Endothelial cell of hepatic sinusoid (primary cell): ENCODE data around the gene NUDT5.

ENCODE experiments used
- in situ Hi-C: cut with HindIII; loops from 2 replicates; pipeline ENCODE4 v1.10.0; 2017; ENCODE audit warnings: low sequenced_read_pairs

The NUDT5 gene

DNA sequence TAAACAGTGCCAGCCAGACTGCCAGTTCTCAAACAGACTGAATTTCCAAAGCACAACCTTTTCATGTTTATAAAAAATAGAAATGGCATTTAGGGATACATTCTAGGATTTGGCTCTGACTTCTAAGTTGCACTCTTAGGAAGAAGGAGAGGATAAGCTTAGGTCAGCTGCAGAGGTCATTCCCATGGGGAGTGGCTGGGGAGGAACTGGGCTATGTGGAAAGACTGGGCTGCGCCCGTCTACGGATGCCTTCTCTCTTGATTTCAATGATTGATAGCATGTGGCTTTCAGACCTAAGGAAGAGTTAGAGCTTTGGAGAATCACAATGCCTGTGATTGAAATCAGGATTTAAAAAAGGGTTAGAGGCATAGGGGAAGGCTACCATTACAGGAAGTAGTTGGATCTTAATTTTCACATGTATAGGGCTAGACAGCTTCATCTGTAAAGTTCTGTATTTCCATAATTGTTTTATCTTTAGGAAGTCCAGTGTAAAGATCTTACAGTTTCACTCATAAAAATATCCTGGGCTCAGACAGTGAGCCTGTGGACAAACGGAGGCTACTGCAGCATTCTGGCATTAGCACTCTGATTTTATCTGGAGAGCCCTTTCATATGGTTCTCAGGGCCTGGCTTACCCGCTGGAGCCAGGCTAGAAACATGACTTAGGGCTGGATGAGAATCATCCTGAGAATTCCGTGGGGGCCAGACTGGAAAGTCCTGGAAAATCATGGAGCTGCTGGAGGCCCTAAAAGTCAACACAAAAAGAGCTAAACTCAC, 29.5 kb downstream of the NUDT5 start:
- in situ Hi-C loops, result no loop called here

DNA sequence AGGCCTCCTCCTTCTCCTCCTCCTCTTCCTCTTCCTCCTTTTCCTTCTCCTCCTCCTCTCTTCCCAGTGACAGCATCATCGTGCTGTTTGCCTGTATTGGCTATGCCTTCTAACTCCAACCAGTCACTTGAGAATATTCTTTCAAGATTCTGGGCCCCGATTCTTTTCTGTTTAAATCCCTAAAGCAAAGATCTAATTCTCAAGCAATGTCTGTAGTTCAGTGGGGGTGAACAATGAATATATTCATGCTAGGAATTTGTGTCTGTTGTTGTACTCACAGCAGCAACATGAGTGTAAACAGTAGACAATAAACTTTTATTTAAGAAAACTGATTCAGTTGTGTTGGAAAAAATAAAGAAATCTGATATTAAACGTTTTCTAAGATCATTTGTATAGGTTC, 30.7 kb downstream of the NUDT5 start:
- in situ Hi-C loops, result no loop called here

DNA sequence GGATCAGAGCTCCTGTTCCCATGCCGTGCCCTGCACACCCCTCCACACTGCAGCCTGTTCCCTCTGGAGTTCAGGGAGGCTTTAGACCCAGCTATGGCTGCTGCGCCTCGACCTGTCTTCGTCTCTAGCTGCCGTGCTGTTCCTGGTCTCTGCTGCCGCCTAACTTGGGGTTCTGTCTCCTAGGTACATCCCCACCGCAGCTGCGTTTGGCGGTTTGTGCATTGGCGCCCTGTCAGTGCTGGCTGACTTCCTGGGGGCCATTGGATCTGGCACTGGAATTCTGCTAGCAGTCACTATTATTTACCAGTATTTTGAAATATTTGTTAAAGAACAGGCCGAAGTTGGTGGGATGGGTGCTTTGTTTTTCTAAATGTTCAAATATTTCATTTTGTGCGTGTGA, 31.6 kb downstream of the NUDT5 start:
- in situ Hi-C loops, result no loop called here

DNA sequence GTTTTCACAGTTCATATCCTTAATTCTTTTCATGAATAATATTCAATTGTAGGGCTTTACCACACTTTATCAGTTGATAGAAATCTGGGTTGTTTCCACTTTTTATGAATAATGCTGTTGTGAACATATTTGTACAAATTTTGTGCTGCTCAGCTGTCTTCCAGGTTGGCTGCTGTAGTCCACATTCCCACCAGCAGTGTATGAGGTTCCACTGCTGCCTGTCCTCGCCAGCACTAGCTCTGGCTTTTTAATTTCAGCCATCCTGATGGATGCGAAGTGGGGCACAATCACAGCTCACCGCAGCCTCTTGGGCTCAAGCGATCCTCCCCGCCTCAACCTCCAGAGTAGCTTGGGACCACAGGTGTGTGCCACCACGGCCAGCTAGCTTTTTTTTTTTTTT, 32.8 kb downstream of the NUDT5 start:
- in situ Hi-C loops, result no loop called here

DNA sequence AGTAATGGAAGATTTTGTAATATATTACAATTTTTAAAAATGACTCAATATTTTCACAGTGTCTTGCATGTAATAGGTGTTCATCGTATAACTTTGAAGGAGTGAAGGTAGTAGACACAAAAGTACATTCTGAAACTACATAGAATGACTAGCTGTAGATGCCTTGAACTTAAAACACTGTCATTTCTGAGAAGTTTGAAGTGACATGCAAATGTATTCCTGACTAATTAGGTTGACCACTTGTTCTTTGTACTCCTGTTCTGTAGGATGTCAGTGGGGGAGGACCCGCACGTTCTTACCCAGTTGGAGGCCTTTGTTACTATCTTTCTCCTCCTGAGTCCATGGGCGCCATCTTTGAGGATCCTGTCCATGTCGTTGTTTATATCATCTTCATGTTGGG, 35.0 kb downstream of the NUDT5 start:
- in situ Hi-C loops, result no loop called here

DNA sequence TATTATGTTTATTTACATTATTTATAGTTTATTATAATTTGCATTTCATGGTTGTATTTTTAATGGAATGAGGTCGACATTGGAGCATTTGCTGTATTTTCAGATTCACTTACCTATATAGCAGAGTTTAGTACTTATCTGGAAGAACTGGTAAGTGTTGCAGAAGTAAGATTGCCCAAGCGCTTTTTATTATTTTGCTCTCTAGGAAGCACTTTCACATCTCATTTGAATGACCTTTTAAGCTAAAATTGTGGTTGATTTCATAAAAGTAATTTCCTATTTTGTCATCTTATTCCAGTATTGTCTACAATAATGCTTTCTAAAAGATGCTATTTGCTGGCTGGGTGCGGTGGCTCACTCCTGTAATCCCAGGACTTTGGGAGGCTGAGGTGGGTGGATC, 37.6 kb downstream of the NUDT5 start:
- in situ Hi-C loops, result no loop called here

DNA sequence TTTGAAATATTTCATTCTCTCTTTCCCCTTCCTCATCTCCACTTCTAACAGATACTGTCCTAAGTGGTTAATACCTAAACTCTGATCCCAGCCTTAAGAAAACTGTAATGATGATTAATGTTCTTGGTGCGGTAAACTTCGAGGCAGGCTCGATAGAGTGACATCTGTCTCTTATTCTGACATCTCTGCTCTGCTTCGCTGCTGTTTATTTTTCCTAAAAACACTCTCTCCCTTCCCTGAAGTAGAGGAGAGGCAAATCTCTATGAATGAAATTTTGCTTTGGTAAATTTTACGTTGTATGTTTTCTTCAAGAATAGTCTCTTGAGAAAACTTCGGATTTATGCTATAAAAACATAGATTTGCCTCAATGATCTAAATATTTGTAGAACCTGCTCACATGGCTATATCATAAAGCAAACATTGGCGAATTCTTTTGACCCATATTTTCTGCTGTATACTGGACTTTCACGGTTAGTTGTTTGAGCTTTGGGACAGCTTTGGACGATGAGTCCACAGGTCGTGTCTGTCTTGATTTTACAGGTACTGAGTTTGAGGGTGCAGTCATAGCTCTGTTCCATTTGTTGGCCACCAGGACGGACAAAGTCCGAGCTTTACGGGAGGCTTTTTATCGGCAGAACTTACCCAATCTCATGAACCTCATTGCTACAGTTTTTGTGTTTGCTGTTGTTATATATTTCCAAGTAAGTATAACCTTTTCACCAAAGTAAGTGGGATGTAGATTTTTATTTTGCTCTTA, 39.1 kb downstream of the NUDT5 start:
- in situ Hi-C loops, result no loop called here

DNA sequence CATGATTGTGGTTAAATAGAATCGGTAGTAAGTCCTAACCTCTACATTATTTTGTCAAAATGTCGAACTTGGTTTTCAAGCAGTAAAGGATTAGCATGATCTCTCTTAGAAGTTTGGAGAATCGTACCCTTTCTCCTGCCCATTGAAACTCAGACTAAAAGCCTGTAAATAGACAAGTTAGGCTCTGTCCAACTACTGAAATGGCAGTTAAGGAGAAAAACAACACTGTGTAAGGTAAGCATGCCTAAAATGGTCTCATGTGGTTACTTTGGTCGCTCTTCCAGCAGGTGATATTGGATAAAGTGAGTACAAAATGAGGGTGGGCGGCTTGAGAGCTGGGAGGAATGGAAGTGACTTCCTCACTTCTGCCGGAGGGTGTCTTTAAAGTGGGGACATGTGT, 41.2 kb downstream of the NUDT5 start:
- in situ Hi-C loops, result no loop called here

DNA sequence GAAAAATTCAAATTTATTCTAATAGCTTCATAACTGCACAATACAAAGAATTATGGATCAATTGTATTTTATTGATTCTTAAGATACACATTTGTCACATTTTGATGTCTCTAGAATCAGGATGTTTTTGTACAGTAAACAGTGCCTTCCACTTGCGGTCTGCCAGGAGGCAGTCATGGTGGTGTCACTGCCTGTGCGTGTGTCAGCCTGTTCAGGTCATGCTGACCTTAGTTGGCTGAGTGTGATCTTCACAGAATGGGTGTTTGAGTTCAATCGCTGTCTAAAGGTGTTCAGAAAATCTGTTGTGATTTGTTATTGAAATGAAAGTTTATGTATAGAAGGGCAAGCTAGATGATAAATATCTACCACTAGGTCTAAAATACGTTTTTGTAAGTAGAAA, 45.5 kb downstream of the NUDT5 start:
- in situ Hi-C loops, result no loop called here

DNA sequence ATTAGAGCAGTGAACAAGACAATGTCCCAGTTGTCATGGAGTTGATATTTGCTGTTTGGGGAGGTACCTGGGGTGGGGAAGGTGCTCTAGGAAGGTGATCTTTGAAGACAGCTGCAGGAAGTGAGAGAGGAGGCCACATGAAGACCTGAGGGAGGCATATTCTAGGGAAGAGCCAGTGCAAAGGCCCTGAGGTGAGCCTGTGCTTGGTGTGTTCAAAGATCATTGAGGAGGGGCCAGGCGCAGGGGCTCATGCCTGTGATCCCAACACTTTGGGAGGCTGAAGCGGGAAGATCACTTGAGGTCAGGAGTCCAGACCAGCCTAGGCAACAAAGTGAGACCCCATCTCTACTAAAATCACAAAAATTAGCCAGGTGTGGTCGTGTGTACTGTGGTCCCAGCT, 51.2 kb downstream of the NUDT5 start:
- in situ Hi-C loops, result no loop called here

DNA sequence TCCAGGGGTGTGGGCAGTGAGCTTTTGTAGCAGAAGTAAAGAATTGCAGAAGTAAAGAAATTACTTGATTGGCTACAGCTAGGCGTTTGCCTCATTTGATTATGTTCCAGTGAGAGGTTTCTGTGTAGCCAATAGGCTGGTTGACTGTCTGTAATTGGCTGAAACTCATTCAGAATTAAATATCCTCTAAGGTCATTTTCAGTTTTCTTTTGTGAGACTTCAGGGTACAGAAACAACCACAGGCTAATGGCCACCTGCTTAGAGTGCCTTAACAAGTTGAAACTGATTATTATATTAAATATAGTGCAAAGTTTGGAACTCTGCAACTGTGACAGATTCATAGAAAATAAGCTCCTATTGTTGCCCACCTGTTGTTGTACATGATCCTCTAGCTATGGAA, 55.7 kb downstream of the NUDT5 start:
- in situ Hi-C loops, result no loop called here

DNA sequence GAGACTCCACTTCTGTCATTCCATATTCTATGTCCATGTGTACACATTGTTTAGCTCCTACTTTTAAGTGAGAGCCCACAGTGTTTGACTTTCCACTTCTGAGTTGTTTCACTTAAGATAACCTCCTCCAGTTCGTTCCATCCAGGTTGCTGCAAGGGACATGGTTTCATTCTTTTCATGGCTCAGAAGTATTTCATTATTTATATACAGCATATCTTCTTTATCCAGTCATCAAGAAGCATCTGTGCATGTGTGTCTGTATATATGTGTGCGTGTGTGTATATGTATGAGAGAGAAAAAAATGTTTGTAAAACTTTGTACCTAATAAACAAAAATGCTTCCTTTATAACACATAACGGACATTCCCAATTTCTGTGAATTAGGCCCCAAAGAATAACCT, 60.1 kb downstream of the NUDT5 start:
- in situ Hi-C loops, result no loop called here

DNA sequence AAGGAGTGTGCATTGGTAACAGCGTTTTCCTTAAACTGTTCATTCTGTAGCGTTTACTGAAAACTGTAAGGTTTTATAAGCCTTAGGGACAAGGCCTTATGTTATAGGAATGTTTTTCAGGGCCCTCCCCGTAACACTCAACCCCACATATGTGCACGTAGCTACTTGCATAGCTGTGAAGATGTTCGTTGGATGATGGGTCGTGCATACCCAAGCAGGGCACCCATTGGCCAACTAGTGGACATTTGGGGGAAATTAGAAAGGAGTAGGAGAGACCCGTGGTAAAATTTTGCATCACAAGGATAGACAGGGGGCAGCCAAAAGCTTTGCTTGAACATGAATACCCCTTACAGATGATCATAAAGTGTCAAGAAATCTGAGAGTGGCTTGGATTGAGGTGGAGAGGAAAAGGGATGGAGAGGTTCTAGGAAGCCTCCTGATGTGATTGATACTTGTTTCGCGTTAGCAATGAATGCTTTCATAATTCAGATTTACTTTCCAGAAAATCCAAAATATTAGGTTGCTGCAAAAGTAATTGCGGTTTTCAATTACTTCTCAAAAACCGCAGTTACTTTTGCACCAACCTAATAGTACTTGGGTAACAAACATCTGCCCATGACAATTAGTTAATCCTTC, 65.3 kb downstream of the NUDT5 start:
- in situ Hi-C loops, result no loop called here

DNA sequence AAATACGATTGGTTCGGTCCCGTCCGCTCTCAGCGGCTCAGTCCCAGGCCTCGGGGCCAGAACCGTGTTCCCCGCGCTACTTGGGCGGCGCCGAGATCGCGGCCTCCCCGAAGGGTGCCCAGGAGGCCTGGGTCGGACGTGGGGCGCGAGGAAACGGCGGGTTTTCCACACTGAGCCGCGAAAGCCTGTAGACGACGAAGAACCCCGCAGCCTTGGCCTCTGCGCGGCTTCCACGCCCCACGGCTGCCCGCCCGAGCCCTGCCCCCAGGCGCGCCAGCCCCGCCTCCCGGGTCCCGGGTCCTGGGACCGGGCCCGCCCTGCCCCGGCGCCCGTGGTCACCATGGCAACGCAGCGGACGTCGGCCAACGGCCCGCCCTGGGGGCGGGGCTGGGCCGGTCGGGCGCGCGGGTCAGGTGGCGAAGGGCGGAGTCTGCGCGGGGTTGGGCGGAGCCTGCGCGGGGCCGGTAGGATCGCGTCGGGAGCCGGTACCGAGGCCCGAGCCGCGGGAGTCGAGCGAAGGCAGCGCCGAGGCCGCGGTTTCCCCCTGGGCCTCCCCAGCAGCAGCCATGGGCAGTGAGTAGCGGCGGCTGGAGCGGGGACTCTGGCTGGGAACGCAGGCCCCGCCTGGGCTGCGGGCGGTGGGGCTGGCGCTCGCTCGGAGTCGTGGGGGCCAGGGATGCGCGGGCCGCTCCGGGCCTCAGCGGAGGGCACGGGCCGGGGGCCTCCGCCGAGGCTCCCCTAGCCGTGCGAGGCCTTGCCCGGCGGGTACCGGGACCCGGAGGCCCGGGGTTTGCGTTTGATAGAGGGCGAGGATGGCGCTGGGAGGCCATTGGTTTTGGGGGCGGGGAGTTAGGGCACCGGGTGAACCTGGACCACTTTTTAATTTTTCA, 66.2 kb downstream of the NUDT5 start, which contains the start of gene SEC61A2:
Gene SEC61A2 (plus strand): TSS at position 456 of the 890 bp plus-strand sequence. CDS start 111 bp downstream, at position 567.
- in situ Hi-C loops, result no loop called here

DNA sequence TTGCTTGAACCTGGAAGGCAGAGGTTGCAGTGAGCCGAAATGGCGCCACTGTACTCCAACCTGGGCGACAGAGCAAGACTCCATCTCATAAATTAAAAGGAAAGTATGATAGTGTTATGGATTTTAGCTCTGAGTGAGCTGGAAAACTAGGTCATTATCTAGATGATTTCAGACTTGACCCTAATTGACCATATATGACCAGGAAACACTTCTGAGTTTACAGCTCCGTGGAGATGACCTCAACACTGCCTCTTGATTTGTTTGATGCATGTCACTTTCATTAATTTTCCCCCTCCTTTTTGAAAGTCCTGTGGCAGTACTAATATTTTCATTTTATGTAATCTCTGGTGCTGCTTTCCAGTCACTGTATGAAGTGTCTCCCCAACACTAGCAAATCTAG, 74.0 kb downstream of the NUDT5 start:
- in situ Hi-C loops, result no loop called here
